SK-N-SH (cell line): ENCODE results near the gene ECI1.

ENCODE experiments used
- ELF1 ChIP-seq: IDR thresholded peaks from 2 replicates; pipeline ENCODE4 v1.4.0; 2012
- EP300 ChIP-seq, 2 experiments: IDR thresholded peaks; 2 replicates each; pipeline versions ENCODE4 v1.4.0 to v1.6.1; 2012; ENCODE audit warnings: borderline replicate concordance in 1 of 2, low read depth in 1 of 2, low read length in 1 of 2
- JUND ChIP-seq: IDR thresholded peaks from 2 replicates; pipeline ENCODE4 v1.4.0; 2012
- POLR2AphosphoS5 ChIP-seq: IDR thresholded peaks from 2 replicates; pipeline ENCODE4 v1.6.1; 2012; ENCODE audit warnings: low read depth, low read length
- RAD21 ChIP-seq: IDR thresholded peaks from 2 replicates; pipeline ENCODE4 v1.6.1; 2012; ENCODE audit warnings: mild to moderate bottlenecking, low read length
- TAF1 ChIP-seq: IDR thresholded peaks from 2 replicates; pipeline ENCODE4 v1.6.1; 2012; ENCODE audit warnings: low read depth, mild to moderate bottlenecking, low read length, moderate library complexity, borderline replicate concordance
- TEAD4 ChIP-seq: IDR thresholded peaks from 2 replicates; pipeline ENCODE4 v1.4.0; 2012; ENCODE audit warnings: mild to moderate bottlenecking, borderline replicate concordance; ENCODE audit not compliant: insufficient read depth
- TF ChIP-seq, protein P1 (sequence below): fragments of 200-600 bp; sonication (generic); IDR thresholded peaks from 2 replicates; pipeline ENCODE4 v1.6.1; 2017; ENCODE audit warnings: antibody characterized with exemption, mild to moderate bottlenecking, moderate library complexity

DNA sequence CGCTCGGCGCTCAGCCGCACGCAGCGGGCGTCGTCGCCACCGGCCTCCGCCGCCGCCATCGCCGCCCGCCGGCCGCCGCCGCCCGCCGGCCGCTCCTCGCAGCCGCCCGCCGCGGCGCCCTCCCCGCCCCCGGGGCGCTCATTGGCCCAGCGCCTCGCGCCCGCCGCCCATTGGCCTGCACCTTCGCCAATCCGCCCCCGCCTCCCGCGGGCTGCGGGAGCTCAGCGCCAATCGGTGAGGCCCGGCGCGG lies 36.7 kb downstream of the ECI1 start, which contains the start of gene PGP:
- TF ChIP-seq POLR2AphosphoS5 (no peak), TAF1 (no peak), JUND (no peak), EP300 (IDR thresholded peaks at IDR 0.05; ENCODE audit: borderline replicate concordance in 1 of 2, low read depth in 1 of 2, low read length in 1 of 2) (no peak), RAD21 (no peak), ELF1 (no peak), TEAD4 (no peak)
- TF ChIP-seq, protein P1, sequence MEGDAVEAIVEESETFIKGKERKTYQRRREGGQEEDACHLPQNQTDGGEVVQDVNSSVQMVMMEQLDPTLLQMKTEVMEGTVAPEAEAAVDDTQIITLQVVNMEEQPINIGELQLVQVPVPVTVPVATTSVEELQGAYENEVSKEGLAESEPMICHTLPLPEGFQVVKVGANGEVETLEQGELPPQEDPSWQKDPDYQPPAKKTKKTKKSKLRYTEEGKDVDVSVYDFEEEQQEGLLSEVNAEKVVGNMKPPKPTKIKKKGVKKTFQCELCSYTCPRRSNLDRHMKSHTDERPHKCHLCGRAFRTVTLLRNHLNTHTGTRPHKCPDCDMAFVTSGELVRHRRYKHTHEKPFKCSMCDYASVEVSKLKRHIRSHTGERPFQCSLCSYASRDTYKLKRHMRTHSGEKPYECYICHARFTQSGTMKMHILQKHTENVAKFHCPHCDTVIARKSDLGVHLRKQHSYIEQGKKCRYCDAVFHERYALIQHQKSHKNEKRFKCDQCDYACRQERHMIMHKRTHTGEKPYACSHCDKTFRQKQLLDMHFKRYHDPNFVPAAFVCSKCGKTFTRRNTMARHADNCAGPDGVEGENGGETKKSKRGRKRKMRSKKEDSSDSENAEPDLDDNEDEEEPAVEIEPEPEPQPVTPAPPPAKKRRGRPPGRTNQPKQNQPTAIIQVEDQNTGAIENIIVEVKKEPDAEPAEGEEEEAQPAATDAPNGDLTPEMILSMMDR, result no peak
